HG02852 (cell line): ENCODE measurements around the gene NADK.

Source experiments
- ATAC-seq: cut with Tn5 transposase; IDR thresholded peaks from one replicate; pipeline ENCODE4 v1.9.1; 2021; ENCODE audit warnings: mild to moderate bottlenecking, moderate library complexity; ENCODE audit not compliant: unreplicated experiment

Gene NADK

DNA sequence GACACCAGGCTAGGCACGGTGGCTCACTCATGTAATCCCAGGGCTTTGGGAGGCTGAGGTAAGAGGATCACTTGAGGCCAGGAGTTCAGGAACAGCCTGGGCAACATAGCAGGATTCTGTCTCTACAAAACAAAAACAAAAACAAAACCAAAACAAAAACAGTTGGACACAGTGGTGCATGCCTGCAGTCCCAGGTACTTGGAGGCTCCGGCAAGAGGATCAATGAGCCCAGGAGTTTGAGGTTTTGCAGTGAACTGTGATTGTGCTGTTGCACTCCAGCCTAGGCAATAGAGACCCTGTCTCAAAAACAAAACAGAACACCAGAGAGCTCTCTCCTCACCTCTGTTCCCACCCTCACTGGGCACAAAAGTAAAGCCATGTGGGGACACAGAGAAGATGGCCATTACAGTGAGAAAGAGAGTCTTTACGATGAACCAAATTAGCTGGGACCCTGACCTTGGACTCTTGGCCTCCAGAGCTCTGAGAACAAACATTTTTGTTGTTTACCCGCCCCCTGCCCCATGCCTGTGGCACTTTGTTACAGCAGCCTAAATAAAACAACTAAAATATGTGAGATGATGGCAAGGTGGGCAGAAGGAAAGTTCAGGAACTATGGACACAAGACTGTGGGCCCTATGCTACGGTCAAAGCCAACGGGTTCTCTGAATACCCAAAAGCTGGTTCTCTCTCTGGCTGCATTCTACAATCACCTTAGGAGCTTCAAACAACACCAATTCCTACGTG is 9.8 kb downstream of the NADK start:
- no peak for ATAC-seq

DNA sequence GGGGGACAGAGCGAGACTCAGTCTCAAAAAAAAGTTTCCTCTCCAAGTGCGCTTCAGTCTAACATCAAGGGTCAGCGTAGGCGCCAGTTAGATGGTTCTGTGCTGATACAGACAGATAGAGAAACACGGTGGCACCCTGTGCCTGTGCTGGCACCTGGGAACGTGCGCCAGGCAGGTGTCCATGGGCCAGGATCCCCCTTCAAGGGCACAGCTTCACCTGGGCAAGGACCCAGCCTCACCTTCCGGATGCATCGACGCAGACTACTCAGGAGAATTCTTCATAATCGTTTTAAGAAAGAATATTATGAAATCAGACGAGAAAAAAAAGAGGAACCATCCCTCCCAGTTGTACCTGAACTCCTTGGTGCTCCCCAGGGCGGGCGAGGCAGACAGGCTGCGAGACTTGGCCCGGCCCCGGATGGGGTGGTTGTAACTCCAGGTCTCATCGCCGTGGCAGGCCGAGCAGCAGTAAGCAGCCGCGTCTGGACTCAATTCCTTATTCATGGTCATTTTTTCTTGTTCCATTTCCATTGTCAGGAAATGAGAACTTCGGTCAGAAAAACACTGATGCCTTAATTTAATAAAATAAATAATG is 13.3 kb downstream of the NADK start:
- ATAC-seq = no peak

- no peak for ATAC-seq
Observed at GRCh38 chr1:1763657-1764621, 14.3 kb downstream of the NADK start.

DNA sequence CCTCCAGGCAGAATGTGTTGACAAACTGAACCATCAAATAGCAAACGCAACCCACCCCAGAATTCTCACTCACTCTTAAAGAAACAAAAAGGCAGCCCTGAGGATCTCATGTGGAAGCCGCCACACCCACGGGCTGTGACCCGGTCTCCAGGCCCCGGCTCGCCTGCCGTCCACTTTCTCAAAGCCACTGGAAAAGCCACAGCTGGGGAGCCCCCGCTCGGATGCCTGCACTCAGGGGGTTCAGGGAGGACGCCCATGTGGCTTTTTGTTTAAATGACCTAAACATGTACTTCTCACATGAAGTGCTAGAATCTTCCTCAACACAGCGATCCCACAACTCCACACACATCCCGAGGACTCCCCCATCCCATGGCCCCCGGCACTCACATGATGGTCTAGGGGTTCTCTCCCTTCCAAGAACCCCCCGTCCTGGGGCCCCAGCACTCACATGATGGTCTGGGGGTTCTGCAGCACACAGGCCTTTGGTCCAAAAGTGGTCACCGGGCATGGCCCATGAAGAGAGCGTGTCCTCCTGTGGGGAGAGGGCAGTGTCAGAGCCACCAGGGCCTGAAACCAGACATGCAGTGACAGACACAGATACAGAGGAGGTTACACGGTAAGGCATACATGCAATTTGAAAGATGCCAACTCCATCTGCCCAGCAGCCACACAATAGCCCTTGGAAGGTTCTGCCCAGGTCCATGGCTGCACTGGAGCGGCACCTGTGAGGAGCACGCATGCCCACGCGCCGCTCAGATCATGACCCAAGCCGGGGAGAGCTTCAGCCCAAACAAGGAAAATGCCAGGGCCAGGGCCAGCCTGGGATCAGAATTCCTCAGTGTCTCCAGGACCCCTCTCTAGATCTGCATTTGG is 16.5 kb downstream of the NADK start:
- ATAC-seq = no peak

- ATAC-seq = no peak
Observed at GRCh38 chr1:1760715-1761114, 17.6 kb downstream of the NADK start.

DNA sequence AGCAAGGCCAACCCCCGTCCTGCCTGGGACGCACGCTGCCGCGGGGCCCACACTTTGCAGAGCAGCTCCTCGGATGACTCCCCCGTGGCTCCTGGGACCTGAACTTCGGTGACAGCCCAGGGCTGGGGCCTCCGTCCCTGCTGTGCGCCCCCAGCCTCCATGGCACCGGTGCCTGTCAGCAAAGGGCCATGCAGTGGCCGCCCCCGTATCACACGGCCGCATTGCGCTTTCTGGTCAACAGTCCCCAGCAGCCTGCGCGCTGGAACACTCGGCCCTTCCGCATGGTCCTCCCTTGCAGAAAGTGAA is 18.0 kb downstream of the NADK start:
- no peak for ATAC-seq

DNA sequence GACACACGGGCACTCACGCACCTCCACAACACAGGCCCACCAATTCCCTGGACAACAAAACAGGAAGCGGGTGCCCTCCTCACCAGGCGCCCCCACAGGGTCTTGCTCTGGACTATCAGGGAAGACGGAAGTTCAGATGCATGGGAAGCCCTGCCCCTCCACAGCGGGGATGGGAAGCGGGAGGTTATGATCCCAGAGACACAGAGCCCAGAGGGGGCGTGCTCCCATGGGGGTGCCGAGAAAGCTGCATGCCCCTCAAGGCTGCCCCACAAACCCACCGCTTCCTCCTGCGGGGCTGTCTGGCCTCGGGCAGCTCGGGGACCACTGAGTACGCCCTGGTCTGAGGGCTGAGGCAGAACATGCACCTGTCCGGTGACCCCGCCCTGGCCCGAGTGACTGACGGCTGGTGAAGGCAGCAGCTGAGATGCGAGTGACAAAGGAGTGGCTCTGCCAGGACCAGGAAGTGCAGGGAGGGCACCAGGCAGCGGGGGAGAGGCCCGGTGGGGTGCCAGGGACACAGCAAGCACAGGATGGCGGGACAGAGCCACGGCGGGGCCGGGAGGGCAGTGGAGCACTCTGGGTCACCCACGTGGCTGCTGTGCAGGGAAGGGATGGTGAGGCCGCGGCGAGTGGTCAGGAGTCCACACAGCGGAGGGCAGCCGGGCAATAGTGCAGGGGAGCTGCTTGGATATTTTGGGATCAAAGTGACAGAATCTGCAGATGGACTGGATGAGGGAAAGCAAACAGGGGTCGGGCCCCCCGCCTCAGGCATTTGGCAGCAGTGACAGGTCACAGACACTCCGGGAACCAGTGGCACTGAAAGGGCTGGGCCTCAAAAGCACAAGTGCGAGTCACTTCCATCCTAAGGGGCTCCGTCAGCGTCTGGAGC is 18.6 kb downstream of the NADK start:
- no peak for ATAC-seq

- no peak for ATAC-seq
Observed at GRCh38 chr1:1758692-1759455, 19.4 kb downstream of the NADK start.

GRCh38 chr1:1758059-1758621 is 20.1 kb downstream of the NADK start:
- no peak for ATAC-seq

- ATAC-seq = no peak
Observed at GRCh38 chr1:1757422-1758058, 20.7 kb downstream of the NADK start.

DNA sequence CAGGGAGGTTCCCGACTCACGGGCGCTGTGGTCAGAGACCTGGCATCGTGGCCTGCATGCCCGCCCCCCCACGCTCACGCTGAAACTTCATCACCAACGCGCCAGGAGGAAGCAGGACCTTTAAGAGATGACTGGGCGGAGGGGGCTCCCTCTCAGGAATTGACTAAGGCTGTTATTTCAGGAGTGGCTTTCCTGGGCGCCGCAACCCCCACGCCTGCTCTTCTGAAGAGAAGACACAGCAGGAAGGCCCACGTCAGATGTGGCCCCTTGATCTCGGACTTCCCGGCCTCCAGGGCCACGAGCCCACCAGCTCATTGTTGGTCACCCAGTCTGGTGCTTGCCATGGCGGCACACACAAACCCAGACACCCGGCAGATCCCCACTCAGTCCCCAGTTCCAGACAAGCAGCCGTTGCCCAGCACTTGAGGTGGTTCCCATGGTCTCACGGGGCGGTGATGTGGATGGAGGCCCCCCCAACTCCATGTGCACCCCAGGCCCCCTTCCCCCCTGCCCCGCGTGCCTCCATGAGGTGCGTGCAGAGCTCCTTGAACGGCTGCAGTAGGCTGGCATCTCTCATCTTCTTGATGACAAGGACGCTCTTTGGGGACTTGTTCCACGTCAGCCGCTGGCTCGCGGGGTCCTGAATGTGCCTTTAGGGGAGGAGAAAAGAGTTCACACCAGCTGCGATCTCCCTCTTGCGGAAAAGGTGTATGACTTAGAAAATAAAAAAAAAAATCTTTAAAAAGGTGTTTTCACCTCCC is 21.4 kb downstream of the NADK start:
- no peak for ATAC-seq

GRCh38 chr1:1755852-1756251 is 22.4 kb downstream of the NADK start:
- ATAC-seq = no peak

GRCh38 chr1:1755426-1755825 is 22.8 kb downstream of the NADK start:
- ATAC-seq = no peak

DNA sequence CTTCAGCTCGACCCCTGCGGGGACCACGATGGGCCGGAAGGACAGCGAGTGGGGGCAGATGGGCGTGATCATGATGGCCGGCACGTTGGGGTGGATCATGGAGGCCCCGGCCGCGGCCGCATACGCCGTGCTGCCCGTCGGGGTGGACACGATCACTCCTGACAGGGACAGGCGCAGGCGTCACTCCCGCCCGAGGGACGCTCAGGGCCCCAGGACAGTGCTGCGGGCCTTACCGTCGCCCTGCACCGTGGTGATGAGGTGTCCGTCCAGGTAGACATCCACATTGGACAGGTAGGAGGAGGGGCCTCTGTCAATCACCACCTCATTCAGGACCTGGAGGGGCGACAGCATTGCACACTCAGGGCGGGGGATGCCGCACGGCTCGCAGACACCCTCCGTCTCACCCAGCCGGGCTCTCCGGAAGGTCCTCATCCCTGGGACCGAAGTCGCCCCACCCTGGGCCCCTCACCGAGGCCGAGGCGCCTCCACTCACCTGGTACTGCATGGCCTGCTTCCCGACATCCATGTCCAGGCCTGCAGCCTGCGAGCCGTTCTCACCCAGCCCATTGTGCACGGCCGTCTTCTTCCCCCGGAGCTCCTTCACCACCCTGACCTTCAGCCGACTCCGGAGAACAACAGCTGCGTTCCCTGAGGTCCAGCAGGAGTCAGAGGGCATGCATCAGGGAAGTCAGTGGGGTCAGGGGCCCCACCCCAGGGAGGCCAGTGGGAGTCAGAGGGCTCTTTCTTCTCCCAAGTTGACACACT is 24.0 kb downstream of the NADK start:
- no peak for ATAC-seq

DNA sequence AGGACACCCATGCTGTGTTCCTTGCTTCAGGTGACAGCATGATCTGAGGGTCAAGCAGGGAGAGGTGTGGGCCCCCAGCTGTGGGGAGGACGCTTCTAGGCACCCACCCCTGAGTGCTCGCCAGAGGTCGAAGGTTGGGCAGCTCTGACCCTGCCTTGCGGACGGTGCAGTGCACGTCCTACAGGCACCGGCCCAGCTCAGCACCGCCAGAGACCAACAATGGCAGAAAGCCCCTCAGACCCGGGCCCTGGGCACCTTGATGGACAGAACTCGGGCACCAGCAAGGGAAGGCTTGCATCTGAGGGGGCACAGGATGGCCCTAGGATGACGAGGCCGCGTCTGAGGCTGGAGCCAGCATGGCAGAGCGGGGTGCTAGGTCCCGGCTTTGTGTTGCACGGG is 24.7 kb downstream of the NADK start:
- no peak for ATAC-seq

GRCh38 chr1:1752636-1753606 is 25.3 kb downstream of the NADK start:
- ATAC-seq = no peak
